ENCODE data around the gene COPS9.
A peak's percentile ranks its signal among the peaks of the same experiment; 100 is the strongest.

COPS9 gene

DNA sequence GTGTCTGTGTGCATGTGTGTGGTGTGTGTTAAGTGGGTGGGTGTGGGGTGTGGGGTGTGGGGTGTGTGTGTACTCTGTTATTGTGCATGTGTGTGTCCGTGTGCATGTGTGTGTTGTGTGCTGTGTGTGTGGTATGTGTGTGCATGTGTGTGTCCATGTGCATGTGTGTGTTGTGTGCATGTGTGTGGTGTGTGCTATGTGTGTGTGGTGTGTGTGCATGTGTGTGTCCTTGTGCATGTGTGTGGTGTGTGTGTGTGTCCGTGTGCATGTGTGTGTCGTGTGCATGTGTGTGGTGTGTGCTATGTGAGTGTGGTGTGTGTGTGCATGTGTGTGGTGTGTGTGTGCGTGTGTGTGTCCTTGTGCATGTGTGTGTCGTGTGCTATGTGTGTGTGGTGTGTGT, 11.3 kb upstream of the COPS9 start:
- DNase-seq = no peak

DNA sequence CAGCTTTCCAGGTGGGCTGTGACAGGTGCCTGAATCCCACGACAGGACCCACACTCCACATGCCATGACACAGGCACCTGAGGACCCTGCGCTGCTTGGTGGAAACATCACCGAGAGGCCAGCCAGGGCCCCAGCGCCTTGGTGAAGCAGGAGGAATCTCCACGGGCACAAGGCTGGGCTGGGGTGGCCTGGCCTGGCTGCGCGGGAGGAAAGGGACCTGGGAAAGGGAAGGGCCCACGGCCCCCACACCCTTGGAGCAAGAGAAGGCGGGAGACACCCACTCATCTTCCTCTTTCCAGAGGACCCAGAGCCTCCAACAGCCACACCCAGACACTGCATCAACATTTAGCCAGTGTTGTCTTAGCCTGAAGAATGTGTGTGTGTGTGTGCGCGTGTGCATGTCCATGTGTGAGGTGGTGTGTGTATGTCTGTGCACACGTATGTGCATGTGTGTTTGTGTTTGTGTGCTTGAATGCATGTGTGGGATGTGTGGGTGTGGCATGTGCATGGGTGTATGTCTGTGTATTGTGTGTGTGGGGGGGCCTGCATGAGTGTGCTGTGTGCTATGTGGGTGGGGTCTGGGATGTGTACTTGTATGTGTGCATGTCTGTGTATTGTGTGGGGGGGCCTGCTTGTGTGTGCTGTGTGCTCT, 10.6 kb upstream of the COPS9 start:
- DNase-seq = no peak

- no peak for DNase-seq
Observed at GRCh38 chr2:240146141-240146561, 10.0 kb upstream of the COPS9 start.

- no peak for DNase-seq
Observed at GRCh38 chr2:240145461-240145860, 9.4 kb upstream of the COPS9 start.

DNA sequence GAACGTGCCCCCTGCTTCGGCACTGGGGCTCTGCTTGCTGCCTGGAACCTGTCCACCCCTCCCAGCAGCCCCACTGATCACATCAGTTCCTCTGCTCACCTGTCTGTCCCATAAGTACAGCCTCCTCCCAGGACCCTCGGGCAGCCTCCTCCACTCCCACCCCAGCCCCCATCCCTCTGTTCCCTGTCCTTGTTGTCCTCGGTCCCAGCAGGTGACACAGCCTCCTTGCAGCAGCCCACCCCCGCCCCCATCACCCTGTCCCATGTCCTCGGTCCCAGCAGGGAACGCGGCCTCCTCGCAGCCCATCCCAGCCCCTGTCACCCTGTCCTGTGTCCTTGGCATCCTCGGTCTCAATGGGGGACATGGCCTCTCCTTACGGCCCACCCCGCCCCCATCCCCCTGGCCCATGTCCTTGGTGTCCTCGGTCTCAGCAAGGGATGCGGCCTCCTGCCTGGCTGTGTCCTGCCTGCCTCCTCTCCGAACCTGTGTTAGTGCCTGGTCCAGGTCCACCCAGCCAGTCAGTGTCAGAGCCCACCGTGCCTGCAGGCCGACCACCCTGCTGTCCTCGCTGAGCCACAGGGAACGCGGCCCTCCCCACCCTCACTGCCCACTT, 8.7 kb upstream of the COPS9 start:
- no peak for DNase-seq

- DNase-seq = peak; percentile 87 to 89
Observed at GRCh38 chr2:240143801-240144648, 7.9 kb upstream of the COPS9 start.

DNA sequence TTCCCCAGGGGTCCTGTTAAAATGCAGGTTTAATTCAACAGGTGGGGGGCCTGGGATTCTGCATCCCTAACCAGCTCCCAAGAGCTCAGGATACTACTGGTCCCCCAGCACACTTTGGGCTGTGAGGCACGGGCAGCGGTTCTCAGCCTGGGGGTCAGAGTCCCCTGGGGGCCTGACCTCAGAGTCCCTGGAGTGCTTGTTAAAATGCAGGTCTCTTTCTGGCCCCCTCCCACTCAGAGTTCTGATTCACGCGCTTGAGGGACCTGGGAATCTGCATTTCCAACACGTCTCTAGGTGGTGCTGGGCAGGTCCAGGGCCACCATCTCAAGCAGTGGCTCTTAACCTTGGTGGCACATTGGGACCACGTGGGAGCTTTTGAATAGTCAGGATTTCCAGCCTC, 7.2 kb upstream of the COPS9 start:
- DNase-seq = no peak

DNA sequence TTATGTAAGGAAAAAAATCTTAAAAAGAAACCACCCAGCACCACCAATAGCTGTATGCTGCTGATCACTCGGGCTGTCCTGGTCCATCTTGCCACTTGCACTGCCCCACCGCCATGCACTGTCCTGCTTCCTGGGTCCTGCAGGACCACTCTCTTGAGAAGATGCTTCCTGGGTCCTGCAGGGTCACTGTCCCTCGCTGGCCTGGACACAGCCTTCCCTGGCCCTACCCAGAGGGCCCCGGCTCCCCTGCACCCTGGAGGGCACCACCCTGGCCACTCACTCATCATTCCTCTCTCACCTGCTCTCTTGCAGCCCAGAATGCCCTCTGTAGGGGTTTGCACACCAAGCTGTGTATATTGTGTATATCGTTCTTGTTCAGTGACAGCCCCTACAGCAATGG, 6.8 kb upstream of the COPS9 start:
- no peak for DNase-seq

GRCh38 chr2:240142256-240142775, 6.2 kb upstream of the COPS9 start:
- no peak for DNase-seq

- DNase-seq = no peak
Observed at GRCh38 chr2:240141736-240142135, 5.6 kb upstream of the COPS9 start.

DNA sequence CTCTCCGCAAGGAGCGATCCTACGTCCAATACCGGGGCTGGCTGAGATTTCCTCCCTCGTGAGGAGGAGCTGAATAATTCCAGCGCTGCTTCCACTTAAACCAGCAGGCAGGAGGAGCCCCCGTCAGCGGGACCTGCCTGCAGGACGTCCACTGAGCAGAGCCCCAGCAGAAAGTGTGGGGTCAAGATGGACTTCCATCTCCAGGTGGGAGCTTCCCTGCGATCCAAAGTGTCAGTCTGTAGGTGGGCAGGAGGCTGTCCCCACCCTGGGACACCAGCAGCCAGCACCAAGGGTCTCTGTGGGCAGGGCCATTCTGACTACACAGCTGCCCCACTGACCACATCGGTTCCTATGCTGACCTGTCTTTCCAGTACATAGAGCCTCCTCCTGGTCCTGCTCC, 4.8 kb upstream of the COPS9 start:
- no peak for DNase-seq

DNA sequence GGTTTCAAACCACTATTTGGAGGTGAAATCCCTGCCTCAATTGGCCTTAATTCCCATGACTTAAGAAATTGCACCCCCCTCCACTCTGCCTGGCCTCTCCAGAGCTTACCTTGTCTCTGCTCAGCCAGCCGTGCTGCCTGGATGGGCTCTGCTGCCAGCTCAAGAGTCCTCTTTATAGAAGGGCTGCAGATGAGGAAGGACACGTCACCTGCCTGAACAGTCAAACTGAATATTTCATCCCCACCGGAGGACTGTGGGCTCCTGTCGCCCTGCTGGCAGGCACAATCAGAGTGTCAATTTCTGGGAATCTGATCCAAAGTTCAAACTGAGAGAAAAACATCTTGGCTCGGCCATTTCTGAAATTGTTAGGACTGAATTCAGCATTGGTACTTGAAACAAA, 4.4 kb upstream of the COPS9 start, which contains the start of gene OTOS:
Gene OTOS, minus strand, starts transcription at position 148 of the 400 bp plus-strand sequence. CDS start 332 bp downstream, outside the sequence.
- no peak for DNase-seq

- no peak for DNase-seq
Observed at GRCh38 chr2:240139666-240140393, 3.7 kb upstream of the COPS9 start.

DNA sequence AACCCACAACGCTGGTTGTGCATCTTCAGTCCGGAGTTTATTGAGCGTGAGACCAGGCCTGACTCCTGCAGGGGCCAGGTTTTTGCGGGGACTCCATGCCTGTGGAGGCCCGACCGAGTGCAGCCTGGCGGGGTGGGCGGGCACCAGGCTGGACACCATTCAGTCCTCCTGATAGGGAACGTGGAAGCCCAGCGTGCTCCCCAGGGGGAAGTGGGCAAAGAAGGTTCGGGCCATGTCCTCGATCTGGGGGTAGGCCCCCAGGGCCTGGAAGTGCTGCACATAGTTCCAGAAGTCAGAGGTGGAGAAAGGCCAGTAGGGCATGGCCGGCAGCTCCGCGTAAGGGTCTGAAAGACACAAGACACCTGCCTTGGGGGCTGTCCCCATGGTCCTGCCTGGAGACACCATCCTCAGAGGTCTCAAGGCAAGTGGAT, 2.9 kb upstream of the COPS9 start:
- peak in 1 of 2 experiments; percentile 9 for DNase-seq

DNA sequence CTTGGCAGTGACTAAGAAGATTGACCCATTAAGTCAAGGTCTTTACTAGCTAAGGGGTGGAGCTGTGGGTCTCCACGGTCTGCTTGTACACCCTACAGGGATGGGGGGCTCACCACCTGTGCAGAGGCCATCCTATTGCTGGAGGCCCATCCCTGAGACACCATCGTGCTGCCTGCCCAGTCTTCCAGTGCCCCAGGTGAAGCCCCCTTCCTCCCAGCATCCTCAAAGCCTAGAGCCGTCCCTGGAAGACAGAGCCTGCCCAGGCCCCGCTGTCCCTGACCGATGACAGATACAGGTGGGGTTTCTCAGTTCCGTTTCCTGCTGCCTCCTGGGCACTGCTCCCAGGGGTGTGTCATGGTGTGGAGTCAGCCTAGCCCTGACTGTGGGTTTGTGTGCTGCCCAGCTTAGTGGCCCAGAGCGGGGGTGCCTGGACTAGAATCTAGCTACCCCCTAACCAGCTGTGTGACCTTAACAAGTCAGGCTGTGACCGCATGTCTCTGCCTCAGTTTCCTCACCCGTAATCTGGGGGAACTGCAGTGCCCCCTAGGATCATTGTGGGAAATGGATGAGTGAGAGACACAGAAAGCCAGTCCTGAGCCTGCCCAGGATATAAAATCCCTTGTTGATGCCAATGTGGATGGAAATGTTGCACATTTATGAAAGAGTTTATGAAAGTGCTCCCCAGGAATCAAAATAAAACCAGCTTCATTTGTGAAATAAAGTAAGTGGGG, 2.3 kb upstream of the COPS9 start:
- DNase-seq = peak in 1 of 2 experiments; percentile 16

- DNase-seq = peak in 1 of 2 experiments; percentile 17
Observed at GRCh38 chr2:240137596-240138253, 1.6 kb upstream of the COPS9 start.

DNA sequence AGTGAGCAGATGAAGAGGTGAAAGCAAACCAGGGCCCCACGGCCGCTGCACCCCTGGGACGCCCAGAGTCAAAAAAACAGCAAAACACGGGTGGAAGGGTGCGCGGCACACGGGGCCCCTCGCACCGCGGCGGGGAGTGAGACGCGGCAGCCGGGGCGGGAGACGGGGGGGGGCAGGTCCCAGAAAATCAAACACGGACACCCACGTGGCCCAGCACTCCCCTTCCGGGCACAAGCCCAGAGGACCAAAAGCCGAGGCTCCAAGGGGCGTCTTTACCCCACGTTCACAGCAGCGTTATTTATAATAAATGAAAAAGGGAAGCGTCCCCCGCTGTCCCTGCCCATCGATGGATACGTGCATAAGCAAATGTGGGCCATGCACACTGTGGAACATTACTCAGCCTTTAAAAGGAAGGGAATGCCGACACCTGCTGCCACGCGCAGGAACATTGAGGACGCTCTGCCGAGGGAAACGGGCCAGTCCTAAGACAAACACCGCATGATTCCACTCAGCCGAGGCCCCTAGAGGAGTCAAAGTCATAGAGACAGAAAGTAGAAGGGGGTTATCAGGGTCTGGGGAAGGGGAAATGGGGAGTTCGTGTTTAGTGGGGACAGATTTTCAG, 677 bp upstream of the COPS9 start:
- no peak for DNase-seq

GRCh38 chr2:240135706-240136012, 446 bp downstream of the COPS9 start:
- no peak for DNase-seq

DNA sequence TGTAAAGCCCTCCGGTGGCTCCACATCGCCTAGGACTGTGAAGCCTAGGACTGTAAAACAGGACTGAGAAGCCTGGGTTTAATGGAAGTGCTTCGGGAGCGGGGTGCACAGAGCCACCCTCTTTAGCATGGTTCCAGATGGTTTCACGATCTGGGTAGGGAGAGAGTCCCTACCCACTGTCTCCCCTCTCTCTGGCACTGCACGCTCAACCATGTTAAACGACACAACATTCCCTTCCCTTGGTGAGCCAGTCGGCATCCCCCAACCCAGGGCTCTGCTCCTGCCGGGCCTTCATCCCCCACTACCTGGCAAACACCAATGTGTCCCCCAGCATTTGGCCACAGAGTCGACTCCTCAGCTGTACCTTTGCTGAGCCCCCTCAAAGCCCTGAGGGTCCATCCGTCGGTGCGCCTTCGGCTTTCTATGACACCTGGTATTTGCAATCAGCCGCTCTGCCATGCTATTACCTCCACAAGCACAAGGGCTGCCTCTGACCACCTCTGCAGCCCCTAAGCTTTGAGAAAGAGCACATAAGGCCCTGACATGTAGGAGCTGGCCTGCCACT, 1.1 kb downstream of the COPS9 start:
- DNase-seq = peak in 1 of 2 experiments; percentile 15

DNA sequence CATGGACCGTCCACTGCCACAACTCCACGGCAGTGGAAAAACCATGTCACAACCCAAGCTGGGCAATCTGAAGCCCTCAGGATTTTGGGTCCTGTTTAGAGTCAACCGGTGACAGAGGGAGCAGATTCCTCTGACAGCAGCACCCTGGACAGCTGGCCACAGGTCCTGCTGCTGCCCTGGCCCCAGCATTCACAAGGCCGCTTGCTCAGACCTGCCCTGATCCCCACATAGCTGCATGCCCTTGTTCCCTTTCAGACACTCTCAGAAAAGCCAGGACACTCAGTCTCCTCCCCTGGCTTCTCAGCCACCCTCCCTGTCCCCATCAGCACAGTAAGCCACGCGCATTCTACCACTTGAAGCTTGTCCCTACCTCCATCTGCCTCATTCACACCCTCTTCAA, 1.6 kb downstream of the COPS9 start:
- peak; percentile 12 to 14 for DNase-seq

- DNase-seq = peak; percentile 7 to 13
Observed at GRCh38 chr2:240133401-240133800, 2.7 kb downstream of the COPS9 start.
